HG02759 (cell line): ENCODE measurements around the gene MED16.

Experiments used
- ATAC-seq: cut with Tn5 transposase; IDR thresholded peaks from one replicate; pipeline ENCODE4 v1.9.1; 2021; ENCODE audit warnings: mild to moderate bottlenecking, moderate library complexity; ENCODE audit not compliant: unreplicated experiment

The MED16 gene

GRCh38 chr19:872266-872951 lies 20.6 kb downstream of the MED16 start:
- ATAC-seq: no peak

DNA sequence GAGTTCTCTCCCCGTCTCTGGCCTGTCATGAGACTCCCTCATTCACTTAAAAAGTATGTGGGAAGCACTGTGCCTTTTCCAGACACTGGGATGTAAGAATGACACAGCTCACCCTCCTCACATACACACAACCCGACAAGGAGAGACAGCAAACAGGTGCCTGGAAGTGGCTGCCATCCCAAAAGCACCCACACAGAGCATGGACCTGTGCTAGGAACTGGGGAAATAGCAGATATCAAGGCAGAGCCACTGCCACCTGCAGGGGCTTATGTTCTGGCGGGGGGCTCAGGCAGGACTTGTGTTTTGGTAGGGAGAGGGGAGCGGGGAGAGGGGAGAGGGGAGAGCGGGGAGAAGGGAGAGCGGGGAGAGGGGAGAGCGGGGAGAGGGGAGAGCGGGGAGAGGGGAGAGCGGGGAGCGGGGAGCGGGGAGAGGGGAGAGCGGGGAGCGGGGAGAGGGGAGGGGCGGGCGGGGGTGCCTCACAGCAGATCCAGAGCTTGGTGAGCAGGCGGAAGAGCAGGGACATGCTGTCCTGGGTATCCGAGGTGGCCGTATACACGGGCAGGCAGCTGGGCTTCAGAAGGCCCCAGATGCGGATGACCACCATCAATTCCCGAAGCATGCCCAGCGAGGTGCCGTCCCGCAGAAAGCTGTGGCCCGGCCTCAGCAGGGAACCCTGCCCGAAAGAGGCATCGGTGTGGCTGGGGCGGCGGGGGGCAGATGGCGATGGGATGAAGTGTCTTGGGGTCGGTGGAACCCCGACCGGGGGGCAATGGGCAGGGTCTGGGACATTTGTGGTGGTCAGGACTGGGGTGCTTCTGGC lies 21.3 kb downstream of the MED16 start:
- ATAC-seq: no peak

DNA sequence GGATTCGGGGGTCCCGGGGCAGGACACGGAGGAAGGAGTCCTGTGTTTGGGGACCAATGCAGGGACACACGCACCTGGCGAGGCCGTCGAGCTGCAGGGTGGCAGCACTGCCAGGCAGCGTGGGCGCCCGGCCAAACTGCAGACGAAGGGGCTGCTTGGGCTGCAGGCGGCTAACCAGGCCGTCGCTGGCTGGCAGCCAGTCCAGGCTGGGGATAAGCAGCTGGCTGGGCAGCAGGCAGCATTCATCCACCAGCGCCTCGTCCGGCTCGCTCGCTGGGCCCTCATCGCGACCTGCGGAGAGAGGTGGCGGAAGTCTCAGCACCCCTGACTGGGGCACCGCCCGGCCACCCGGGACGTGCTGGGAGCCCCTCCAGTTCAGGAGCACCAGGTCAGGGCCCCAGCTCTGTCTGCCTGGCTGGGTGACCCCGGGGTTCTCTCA lies 22.0 kb downstream of the MED16 start:
- no peak for ATAC-seq

DNA sequence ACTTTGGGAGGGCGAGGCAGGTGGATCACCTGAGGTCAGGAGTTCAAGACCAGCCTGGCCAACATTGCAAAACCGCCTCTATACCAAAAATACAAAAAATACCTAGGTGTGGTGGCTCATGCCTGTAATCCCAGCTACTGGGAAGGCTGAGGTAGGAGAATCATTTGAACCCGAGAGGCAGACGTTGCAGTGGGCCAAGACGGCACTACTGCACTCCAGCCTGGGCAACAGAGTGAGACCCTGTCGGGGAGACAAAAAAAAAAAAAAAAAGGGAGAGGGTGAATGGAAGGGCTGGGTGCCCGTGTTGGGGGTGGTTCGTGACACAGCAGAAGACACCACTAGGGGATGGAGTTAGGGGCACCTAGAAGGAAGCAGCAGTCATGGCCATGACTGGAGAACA lies 22.7 kb downstream of the MED16 start:
- ATAC-seq: no peak

DNA sequence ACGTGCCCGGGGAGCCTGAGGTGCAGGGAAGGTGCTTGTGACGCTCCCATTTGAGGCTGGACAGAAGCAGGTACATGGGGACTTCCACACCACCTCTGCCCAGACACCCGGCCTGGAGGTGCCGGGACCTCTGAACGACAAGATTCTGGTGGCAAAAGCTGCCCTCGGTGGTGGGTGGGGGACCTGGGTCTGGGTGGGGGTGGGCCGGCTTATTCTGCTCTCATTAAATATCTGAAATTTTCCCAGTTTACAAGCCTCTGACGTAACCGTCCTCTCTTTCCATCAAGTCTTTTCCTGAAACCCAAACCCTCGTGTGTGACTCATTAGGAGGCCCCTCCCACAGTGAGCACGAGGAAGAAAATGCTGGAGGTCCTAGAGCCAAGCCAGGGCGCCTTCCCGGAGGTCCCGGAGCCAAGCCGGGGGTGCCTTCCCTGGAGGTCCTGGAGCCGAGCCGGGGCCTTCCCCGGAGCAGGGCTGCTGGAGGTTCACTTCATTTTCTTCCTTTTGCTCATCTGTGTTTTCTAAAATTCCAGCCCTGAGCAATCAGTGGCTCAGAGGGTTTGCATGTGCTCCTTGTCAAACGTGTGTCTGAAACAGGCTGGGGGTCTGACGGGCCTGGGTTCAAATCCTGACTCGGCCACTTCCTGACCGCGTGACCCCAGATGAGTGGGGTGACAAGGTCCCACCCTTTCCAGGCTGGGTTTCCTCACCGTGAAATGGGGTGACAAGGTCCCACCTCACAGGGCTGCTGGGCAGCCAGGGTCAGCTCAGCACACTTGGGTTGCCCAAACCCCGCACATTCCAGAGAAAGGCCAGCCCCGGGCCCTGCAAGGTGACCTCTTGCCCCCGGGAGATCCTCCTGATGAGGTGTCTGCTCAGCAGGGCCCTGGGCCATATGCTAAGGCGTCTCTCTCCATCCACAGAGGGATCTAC lies 23.5 kb downstream of the MED16 start:
- ATAC-seq: no peak

GRCh38 chr19:868458-869244 lies 24.3 kb downstream of the MED16 start:
- no peak for ATAC-seq

GRCh38 chr19:867855-868457 lies 25.0 kb downstream of the MED16 start:
- ATAC-seq: no peak

DNA sequence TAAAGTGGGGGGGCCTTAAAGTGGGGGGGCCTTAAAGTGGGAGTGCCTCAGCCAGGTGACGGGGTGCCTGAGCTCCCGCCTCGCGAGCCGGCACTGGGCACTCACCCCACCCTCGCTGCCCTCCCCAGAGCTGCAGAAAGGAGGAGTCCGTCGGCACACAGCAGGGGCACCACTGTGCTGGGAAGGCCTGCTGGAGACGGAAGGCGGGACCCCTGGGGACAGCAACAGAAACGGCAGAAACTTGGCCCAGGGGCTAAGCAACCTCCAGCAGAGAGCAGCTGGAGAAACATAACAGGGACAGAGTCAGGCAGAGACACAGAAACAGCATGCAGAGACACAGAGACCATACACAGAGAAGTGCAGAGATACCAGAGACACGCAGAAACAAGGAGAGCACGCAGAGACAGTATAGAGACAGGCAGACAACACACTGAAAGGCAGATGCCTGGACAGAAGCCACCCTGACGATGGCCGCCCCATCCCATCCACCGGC lies 25.6 kb downstream of the MED16 start:
- ATAC-seq: no peak

DNA sequence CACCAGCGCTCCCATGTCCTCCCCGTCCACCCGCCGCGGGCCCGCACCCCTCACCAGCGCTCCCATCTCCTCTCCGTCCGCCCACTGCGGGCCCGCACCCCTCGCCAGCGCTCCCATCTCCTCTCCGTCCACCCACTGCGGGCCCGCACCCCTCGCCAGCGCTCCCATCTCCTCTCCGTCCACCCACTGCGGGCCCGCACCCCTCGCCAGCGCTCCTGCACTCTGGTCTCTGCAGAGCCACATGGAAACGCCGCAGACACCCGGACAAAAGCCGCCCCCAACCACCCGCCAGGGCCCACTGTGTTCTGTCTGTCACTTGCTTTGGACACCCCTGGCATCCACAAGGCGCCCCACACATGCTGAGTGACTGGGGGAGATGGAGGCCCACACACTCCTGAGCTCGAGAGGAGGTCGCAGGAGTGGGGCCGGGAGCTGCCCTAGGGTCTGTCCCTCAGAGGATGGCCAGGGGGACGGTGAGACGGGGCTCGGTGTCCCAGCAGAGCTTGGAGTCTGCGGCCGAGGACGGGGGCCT lies 26.2 kb downstream of the MED16 start:
- ATAC-seq: no peak

GRCh38 chr19:863315-863620 lies 29.7 kb downstream of the MED16 start:
- no peak for ATAC-seq

GRCh38 chr19:862581-863314 lies 30.2 kb downstream of the MED16 start:
- no peak for ATAC-seq

DNA sequence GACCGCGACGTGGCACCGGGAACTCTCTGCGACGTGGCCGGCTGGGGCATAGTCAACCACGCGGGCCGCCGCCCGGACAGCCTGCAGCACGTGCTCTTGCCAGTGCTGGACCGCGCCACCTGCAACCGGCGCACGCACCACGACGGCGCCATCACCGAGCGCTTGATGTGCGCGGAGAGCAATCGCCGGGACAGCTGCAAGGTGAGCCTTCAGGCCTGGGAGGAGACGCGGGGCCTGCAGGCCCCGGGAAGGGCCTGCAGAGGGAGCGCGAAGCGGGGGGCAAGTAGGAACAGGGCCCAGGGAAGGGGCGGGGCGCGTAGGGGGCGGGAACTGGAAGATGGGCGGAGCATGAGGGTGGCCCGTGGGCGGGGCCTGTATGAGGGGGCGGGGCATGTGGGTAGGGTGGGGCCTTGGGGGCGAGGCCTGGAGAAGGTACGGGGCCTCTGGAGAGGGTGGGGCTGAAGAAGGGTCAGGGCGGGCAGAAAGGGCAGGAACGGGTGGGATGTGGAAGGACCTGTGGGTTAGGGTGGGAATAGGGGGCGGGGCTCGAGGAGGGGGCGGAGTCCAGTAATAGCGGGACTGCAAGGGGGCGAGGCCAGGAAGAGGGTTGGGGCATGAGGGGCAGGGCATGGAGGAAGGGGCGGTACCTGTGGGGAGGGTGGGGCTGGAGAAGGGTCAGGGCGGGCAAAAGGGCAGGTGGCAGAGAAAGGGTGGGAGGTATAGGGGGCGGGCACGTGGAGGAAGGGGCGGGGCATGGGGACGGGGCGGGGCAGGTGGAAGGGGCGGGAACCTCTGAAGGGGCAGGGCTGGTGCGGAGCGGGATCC lies 31.0 kb downstream of the MED16 start:
- ATAC-seq: no peak

- ATAC-seq: no peak
These were observed 31.7 kb downstream of the MED16 start for GRCh38 chr19:861141-861755.

DNA sequence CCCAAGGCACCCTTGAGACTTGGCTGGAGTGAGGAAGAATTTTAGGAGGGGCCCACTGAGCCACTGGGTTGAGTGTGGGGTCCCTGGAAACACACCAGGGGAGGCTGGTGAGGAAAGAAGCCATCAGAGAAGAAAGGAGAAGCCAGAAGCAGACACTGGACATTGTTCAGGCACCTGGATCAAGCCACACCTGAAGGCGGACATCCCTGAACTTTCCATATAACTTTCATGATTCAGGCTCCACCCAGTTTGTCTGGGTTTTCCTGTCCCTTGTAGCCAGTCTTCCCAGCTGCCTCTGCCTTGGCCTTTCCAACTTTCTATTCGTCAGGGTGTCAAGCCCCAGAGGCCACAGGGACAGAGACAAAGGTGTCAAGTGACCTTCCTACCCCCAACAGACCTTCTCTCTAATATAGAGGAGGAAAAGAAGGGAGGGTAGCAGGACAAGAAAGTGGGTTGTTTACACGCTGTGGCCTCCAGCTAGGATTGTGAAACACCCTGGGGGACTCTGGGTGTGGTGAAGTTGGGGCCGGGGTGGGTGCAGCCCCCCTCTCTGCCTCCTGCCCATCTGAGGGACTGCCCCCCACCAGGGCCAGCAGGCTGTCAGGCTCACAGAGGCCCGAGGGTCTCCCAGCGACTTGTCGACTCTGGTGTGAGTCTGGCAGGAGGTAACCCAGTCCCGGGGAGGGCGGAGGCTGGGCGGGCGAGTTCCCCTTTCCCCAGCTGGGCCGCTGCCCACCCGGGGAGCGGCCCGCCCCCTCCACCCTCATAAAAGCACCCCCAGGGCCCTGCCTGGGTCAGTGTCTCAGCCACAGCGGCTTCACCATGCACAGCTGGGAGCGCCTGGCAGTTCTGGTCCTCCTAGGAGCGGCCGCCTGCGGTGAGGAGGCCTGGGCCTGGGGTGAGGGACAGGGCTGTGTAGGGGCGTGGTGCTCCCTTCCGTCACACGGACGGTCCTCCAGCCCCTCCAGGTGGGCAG lies 33.8 kb downstream of the MED16 start, which contains the start of gene CFD:
Gene CFD (plus strand): TSS at position 797 of the 976 bp plus-strand sequence. CDS start 26 bp downstream, at position 823.
- no peak for ATAC-seq

DNA sequence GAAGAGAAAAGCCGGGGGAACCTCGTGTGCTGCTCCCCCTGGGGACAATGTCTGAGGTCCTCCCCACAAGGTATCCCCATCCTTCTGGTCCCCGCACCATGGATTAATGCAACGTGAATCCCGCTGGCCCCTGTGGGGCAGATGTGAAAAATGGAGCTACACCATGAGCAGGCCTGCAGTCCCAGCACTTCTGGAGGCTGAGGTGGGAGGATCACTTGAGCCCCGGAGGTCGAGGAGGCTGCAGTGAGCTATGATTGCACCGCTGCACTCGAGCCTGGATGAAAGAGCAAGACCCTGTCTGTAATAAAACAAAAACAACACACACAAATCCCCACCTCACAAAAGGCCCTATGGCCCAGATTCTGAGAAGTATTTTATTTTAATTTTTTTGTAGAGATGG lies 34.7 kb downstream of the MED16 start:
- no peak for ATAC-seq

DNA sequence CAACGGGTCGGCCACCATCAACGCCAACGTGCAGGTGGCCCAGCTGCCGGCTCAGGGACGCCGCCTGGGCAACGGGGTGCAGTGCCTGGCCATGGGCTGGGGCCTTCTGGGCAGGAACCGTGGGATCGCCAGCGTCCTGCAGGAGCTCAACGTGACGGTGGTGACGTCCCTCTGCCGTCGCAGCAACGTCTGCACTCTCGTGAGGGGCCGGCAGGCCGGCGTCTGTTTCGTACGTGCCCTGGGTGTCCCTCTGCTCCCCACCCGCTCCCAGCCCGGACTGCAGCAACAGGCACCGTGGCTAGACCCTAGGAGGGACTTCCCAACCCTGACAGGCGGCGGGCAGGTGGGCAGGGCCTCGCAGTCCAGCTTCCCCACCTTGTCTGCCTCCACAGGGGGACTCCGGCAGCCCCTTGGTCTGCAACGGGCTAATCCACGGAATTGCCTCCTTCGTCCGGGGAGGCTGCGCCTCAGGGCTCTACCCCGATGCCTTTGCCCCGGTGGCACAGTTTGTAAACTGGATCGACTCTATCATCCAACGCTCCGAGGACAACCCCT lies 37.3 kb downstream of the MED16 start:
- ATAC-seq: no peak
